ENCODE data around the gene MESP2.

GRCh38 chr15:89743011-89743410 lies 33.1 kb upstream of the MESP2 start:
- TF ChIP-seq CTCF (IDR thresholded peaks at IDR 0.05; ENCODE audit: low read length) (no peak), EZH2 (optimal IDR thresholded peaks at IDR 0.05; ENCODE audit: low read depth, low read length) (no peak), EZH2phosphoT487 (IDR thresholded peaks at IDR 0.05; ENCODE audit: low read length) (no peak)
